HT1080 (cell line): ENCODE results near the gene LNX1. TPM values are rescaled to one million over a fixed set of nuclear protein-coding genes. Genes with fewer than 3 reads are reported as not detected.

Source experiments
- DNase-seq: peaks from one replicate; pipeline ENCODE4 v3.0.0-alpha.2; 2015; ENCODE audit warnings: low read depth
- total RNA-seq: library from RNA; depleted of rRNA; stranded (reverse); fragments of >200 nt; shearing (Covaris generic); gene quantifications from 2 replicates; pipeline ENCODE4 v1.2.3, GENCODE V29; 2014

Gene LNX1
- total RNA-seq, 1 experiment from 2014 or later = 0.87 TPM

DNA sequence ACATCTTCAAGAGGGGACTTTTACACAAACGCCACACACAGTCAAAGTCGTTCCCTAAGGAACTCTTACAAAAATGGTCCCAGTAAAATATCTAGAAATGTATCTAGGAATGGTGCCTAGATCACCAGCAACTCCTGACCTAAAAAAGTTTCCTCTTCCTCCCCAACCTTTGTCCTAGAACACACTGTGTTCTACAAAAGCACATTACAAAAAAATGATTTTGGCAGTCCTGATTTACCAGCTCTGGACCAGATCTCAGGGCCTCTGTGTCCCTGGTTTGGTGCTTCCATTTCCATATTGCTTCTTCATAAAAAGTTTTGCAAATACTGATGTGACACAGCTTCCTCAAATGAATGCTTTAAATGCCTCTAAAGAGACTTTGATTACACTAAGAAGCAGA lies 55.0 kb downstream of the LNX1 start:
- no peak for DNase-seq

DNA sequence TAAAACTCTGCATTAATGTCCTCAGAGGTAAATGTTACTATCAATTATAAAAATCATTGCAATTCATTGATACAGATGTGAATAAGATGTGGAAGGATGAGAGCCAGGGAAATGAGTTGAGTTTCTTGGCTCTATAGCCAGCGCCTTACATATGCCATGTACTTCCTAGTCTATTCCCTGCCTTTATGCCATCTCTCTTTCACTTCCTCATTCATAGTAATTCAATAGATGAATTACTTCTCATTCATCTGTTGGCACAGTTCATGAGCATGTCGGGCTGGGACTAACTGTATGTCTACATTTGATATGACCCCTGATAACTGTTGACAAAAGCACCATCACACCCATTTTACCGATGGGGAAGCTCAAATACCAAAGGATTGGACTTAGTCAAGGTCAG lies 55.7 kb downstream of the LNX1 start:
- no peak for DNase-seq

DNA sequence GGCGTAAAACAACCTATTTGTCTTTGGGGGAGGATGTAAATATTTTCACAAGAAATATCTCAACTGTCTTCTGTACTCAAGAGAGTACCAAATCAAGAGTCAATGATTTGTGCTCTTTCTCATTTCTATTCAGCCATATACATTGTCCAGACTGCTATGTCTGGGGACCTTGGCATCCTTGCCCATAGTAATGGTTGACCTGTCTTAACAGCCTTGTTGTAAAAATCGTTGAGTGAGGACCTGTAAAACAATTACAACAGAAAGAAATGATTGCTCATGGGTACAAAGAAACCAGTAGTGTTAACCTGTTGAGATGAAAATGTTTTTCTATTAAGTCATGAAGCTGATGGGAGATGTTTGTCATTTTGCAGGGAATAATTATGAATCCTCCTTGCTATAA lies 56.6 kb downstream of the LNX1 start:
- no peak for DNase-seq

DNA sequence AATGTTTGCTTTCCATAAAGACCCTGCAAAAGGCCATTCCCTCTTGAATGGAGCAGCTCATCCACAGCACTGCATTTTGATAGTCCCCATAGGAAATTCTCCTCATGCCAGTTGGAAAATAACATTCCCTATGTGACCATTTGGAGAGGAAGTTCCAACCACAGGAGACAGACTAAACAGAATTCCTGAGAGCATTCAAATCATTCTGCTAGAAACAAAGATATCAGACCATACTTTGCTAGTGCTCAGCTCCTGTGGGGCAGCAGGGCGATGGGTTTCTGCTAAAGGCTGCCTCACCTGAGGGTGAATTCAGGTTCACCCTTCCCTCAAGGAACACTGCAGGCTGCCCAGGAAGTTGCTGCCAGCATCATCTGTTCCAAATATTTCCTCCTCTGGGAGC lies 58.8 kb downstream of the LNX1 start:
- no peak for DNase-seq

DNA sequence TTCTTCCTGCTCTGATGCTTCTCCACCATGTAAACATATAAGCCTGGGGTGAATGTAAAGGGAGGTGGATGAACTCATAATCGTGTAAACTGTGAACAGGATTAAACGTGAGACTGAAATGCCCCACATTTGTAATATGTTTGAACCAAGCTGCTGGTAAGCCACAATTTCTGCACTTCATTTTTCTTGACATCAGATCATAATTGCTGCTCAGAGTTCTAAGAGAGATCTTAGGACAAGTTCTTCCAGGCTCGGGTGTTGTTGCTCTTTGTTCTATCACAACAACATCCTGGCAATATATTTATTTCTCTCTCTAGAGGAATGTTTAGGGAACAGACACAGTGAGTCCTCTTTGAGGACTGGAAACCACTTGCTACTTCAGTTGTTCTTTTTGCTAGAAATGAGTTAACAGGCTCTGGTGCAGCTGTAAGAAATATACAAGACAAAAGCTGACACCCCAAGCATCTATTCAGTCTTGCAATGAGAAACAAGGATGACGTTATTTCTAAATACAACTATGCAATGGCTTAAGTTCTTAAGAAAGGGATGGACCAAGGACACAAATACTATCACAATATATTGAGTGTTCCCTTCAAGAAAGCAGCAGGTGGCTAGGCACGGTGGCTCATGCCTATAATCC lies 59.6 kb downstream of the LNX1 start:
- no peak for DNase-seq

DNA sequence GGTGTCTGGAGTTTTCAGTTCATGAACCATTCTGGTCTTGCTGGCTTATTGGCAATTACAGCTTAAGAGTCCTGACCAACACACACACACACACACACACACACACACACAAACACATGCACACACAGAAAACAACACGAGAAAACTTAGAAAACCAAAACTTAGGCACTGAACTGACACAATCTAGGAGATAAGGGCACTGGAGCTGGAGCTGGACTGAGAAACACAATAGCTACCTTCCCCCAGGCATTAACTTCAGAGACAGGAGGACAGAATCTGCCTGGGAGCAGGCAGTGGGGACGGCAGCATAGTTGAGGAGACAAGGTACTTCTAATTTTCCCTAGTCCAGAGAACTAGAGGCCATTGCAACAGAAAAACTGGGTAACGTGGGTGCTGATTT lies 62.3 kb downstream of the LNX1 start:
- no peak for DNase-seq

DNA sequence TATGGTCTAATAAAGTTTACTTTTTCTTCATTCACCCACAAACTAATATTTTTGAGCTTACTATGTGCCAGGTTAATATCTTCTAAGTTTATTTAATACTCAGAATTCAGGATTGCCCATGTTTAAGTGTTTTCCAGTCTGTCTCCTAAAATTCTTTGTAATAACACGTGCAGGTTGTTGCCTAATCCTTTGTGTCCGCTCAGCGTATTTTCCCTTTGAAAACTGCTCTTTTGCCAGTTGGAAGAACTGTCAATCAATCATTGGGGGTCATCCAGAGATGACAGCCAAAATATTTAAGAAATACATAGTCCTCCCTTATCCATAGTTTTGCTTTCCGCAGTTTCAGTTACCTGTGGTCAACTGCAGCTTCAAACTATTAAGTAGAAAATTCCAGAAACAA lies 63.4 kb downstream of the LNX1 start:
- no peak for DNase-seq

DNA sequence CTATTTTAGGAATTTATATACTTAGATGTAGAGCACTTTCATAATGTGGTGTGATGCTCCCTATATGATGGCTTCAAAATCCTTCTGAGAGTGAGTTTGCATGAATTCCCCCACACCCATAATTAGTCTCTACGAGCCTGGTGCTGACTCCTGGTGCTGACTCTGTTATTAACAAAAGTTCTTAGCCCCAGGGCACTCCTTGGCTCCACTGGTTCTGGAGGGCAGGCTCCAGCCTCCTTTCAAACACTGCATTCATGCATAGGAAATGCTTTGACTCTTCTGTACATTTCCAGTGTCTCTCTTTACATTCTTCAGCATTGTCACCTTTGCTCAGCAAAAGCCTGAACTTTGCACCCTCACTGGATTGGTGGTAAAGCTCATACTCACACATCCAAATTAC lies 64.0 kb downstream of the LNX1 start:
- DNase-seq = no peak

DNA sequence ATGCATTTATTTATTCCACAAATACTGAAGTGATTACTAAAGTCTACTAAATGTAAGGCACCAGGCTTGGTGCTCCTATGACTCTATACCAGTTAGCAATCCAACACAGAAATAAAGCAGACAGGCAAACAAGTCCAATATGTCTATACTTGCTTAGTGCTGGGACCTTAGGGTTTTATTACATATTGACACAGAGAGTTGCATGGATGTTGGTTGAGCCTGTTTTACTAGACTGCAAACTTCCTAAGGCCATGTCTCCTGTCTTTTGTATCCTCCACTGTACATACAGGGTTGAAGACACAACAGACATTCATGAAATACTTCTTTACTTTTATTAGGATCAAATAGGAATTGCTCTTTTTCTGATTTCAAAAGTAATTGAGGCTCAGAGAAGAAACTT lies 69.0 kb downstream of the LNX1 start:
- no peak for DNase-seq

DNA sequence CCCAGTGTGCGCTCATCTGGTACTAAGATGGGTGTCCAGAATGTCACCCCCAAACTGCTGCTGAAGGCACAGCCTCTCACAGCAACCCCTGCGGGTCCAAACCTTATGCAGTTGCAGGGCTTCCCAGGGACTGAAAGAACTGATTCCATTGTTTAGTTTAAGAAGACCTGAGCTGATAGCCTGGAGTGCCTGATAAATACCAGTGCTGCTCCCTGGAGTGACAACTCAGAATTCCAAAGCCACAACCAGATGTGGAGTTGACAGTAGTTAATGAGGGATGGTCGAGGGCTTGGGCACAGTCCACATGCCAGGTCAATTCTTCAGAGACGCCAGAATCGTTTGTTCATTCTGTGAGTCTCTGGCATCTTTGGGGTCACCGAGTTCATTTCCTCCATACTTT lies 71.2 kb downstream of the LNX1 start:
- DNase-seq = no peak

DNA sequence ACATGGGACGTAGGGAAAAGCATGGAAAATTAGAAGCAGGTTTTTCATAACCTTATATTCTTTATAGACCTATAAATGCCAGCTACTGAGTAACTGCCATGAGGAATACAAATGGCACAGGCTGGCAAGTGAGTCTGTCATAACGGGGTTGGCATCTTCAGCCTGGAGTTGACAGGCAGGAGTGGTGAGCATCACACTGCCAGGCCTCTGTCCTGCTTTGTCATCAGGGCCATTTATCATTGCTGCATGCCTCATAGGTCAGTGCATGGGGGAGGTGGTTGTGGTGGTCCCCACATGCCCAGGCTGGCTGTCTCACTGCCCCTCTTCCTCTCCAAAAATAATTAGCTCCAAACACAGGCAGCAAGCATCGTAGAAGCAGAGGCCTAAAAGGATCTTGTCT lies 72.5 kb downstream of the LNX1 start:
- DNase-seq = no peak

DNA sequence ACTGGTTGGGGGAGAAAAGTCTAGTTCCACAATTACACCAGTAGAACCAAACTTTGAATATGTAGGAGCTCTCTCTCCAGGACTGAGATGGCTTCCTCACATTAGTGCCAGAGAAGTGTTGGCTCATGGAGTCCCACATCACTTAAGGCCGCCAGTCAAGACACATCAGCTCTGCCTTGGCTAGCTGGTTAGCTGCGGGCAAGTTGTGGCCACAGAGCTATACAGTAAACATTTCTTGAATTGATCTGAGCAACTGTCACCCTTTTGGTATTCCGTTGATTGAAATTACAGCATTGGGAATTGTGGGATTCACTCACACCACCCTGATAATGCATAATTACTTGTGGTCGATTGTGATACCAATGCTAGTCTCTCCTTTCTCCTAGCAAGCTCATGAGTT lies 76.2 kb downstream of the LNX1 start:
- no peak for DNase-seq

DNA sequence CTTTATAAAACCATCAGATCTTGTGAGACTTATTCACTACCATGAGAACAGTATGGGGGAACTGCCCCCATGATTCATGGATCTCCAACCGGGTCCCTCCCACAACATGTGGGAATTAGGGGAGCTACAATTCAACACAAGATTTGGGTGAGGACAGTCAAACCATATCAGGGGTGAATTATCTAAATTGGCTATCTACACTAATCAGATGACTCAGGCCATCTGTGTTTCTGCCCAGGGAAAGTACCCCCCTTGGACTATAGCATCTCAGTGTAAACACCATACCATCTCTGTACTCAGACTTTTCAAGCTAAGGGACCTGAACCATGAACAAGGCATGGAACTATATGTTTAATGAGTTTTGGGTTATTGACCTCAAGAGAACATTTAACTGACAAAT lies 76.8 kb downstream of the LNX1 start:
- no peak for DNase-seq

DNA sequence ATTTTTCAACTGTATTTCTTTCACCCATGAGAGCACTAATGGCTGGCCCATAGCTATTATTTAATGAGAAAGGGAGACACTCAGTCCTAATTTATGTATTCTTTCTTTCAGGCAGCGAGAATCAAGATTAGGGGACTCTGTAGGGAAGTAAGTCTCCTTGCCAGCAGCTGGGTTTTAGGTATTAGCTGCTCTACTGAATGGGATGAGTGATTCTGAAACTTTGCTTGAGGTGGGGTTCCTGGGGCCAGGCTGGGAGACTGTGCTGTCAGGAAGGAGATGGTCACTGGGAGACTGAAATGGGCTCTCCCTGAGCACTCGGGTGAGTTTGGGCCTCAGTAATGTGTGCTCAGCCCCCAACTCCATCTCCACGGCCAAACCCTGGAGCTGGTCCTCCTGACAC lies 78.7 kb downstream of the LNX1 start:
- DNase-seq = no peak

DNA sequence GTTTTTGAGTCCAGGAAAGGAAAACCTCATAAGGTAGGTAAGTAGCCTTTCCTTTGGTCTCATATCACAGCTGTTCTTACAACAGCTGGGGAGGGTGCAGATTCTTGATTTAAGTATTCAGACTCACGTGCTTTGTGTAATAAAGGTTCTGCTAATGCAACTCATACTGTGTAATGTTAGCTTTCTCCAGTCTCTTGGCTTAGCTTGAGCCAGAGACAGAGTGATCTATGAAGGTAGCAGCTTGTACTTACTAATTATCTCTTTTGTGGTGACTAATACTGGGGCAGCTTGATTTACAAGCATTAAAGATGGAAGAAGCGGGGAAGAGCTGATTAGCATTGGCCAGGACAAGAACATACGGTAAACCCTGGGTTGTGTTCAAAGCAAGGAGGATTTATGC lies 80.3 kb downstream of the LNX1 start:
- DNase-seq = no peak

DNA sequence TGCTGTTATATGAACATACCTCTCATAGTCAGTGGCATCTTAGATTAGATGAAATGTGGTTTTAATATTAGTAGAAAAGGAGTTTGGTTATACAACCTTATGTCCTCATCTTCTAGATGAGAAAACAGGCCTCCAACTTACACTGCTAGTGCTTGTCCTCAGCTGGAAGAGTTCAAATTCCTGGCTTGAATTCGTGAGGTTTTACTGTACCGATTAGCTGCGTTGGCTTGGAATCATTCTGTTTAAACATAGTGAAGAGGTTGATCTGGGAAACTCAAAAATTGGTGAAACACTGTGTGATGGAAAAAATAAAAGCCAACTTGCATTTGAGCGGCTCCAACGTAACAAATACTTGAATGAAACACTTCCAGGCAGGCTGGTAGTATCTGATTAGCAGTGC lies 81.0 kb downstream of the LNX1 start:
- no peak for DNase-seq

DNA sequence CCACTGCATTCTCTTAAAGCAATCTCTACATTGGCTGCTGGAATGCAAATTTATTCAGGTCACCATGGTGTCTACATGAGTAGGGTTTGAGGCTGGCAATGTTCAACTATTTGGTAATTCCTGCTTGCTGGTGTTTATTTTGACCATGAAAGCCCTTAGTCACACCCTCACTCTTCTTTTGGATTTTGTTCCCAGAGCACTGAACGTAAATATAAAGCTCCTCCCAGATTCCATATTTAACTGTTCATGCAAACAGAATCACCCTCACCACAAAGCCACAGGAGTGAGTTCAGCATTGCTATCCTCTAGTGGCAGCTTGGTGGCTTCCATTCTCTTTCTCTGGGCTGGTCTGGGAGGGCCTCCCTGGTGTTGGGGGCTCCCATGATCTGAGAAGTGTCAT lies 82.8 kb downstream of the LNX1 start:
- peak; percentile 67 for DNase-seq

DNA sequence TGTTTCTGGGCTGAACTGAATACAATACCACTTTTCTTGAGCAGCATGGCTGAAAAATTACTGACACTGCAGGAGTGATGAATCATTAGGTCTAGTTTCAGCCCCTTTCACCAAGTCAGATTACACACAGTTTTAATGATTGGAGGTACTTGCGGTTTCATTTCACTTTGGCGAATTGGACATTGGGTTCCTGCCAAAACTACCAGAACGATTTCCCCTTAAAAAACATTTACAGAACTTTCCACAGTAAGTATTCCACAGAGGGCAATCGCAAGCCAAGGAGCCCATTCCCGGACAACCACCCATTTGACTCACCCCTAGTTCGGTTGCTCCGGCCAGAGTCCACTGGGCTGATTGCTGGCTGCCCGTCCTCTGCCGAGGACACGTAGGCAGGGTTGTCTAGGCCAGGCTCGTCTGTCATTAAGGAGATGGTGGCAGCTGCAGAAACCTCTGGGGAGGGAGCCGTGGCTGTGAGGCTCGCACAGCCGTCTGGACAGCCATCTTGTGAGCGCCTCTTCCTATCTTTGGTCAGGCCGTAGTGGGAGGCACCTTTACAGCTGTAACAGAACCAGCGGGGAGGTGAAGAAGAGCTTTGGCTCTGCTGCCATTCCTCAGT lies 83.5 kb downstream of the LNX1 start:
- peak; percentile 93 for DNase-seq

DNA sequence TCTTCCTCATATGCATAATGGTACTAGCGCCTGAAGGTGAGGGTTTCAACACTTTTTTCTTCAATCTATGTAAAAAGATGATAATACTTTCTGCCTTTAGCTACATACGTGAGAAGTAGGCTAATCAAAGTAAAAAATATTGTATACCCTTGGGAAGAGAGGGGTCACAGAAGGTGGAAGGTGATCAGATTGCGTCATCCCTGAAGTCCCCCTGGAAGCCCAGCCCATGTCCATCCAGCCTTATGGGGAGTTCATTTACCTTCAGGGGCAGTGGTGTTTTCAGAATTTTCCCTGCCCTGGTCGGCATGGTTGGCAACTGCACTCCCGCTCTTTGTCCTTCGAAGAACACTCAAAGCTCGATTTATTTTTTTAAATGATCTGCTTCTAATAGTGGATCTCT lies 84.2 kb downstream of the LNX1 start:
- no peak for DNase-seq

DNA sequence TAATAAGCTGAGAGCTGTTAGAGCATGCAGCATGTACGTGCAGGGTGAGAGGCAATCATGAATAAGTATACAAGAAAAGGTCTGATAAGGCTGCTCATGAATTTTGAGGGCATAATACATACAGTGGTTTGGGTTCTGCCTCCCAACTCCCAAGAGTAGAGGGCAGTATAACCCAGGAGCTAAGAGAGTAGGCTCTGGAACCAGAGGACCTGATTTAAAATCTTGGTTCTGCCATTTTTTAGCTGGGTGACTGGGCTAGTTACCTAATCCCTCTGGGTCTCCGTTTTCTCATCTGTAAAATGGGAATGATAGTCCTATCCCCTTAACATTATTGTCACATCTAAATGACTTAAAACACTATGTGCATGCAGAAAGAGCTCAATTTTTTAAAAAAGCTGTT lies 85.3 kb downstream of the LNX1 start:
- DNase-seq = peak; percentile 2

DNA sequence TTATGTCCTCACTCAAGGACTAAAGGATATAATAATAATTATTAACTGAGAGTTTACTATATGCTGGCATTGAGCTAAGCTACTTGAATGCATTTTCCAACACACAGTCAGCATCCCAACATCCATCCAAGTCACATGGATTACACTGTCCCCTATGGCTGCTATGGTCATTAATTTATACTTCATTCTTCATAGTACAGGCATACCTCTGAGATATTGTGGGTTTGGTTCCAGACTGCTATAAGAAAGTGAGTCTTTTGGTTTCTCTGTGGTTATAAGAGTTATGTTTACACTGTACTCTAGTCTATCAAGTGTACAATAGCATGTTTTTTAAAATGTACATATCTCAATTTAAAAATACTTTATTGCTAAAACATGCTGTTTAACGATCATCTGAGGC lies 89.2 kb downstream of the LNX1 start:
- no peak for DNase-seq

DNA sequence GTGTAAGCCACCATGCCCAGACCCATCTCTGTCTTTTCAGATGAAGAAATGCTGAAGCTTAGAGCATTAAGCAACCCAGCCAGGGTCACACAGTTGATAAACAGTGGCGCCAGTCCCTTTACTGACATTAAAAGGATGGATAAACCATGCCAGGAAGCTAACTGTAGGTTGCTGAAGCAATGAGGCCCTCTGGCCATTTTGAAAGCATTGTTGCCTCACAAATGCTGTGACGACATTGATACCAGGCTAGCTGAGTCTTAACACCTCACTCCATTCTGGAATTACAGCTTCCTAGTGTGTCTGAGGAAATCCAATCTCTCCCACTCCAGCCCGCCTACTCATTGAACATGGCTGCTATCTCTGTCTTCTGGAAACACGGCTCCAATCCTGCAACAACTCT lies 89.7 kb downstream of the LNX1 start:
- DNase-seq = no peak

DNA sequence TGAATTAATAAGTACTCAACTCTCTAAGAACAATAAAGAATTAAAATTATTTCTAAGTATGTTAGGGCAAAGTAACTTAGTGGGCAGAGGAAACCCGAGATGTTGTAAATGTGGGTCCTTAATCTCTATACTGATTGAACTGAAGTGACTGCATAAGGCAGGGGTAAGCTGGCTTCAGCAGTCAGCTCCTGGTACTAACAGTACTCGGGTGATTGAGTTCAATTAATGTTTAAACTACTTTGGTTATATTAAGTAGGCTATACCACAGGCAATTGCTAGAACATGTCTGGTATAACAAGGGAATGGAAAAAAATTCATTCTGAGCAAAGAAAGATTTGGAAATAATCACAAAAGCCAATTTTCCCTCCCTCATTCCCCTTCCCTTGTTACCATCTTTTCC lies 90.7 kb downstream of the LNX1 start:
- DNase-seq = no peak

DNA sequence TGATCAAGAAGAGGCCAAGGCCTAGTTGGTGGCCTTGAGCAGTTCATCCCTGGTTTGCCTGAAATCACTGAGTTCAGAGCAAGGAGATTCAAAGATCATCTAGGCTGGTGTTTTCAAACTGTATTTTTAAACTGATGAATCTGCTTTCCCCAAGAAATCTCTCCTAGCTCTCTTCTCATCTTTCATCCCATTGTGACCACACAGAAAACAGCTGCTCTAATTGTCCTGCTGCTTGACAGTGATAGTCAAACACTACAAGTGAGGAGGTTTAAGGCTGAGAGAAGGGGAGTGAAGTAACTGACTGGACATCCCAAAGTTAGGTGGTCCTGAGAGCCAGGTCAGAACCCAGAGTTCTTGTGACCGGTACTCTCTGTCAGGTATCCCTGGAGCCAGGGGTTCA lies 91.5 kb downstream of the LNX1 start:
- no peak for DNase-seq
